Thoracic aorta (tissue), 2 donors: ENCODE data around the gene MYH15. TPM values are rescaled to one million over a fixed set of nuclear protein-coding genes. Genes with fewer than 3 reads are reported as not detected.

ENCODE experiments used
- ATAC-seq: fragments of 150-250 bp; one replicate; pipeline ENCODE4 v1.8.0; 2017; ENCODE audit warnings: low read depth; ENCODE audit not compliant: insufficient number of reproducible peaks, low FRiP score
- DNase-seq: peaks from one replicate; pipeline ENCODE4 v3.0.0-alpha.2; 2020; ENCODE audit warnings: low spot score
- H3K27ac ChIP-seq, 2 donors: fragments of 200-600 bp; sonication (generic); 1 replicate in 1 of 2; 2 replicates in 1 of 2; pipeline ENCODE4 v1.5.1; 2016; ENCODE audit warnings: mild to moderate bottlenecking in 2 of 2, moderate library complexity in 2 of 2
- H3K27me3 ChIP-seq: fragments of 200-600 bp; sonication (generic); replicated peaks from 2 replicates; pipeline ENCODE4 v1.6.0; 2016; ENCODE audit warnings: mild to moderate bottlenecking; ENCODE audit not compliant: insufficient read depth
- H3K36me3 ChIP-seq: fragments of 200-600 bp; sonication (generic); one replicate; pipeline ENCODE4 v1.5.1; 2016
- H3K4me1 ChIP-seq, 2 donors: fragments of 200-600 bp; sonication (generic); 1 replicate in 1 of 2; 2 replicates in 1 of 2; pipeline versions ENCODE4 v1.5.1 to v1.6.0; 2016; ENCODE audit warnings: low read depth in 2 of 2, mild to moderate bottlenecking in 1 of 2; ENCODE audit not compliant: control insufficient read depth in 1 of 2
- H3K4me3 ChIP-seq: fragments of 200-600 bp; sonication (generic); 2 replicates; pipeline ENCODE4 v1.5.1; 2016; ENCODE audit warnings: mild to moderate bottlenecking
- H3K9me3 ChIP-seq: fragments of 200-600 bp; sonication (generic); 2 replicates; pipeline ENCODE4 v1.5.1; 2016
- CTCF ChIP-seq: fragments of 200-600 bp; sonication (generic); IDR thresholded peaks from one replicate; pipeline ENCODE4 v1.5.1; 2019; ENCODE audit warnings: antibody characterized with exemption
- total RNA-seq, 2 donors: library from RNA; depleted of rRNA; stranded (reverse); fragments of >200 nt; gene quantifications; one replicate each; pipeline versions ENCODE4 v1.1.0 to v1.2.3, GENCODE V29; 2016

The MYH15 gene
- total RNA-seq = under 1 TPM in 1 of 2 donors, not detected in 1; 0.14 TPM

GRCh38 chr3:108510496-108510895, at the start of gene MYH15:
TSS of gene MYH15 (minus strand) at chr3:108510596. CDS start at chr3:108510530, 66 bp downstream.
- TF ChIP-seq CTCF = no peak
- no peaks in the 10 kb centered on the region for H3K36me3 ChIP-seq
- no peaks in the 10 kb centered on the region for H3K9me3 ChIP-seq
- no peak within 1 kb of the TSS for H3K4me3 ChIP-seq
- no peaks in the 10 kb centered on the region for H3K27me3 ChIP-seq
- H3K27ac ChIP-seq = no peak within 1 kb of the TSS
- ATAC-seq (no peak), DNase-seq (no peak)
- no peaks in the 10 kb centered on the region for H3K4me1 ChIP-seq

- no peak for TF ChIP-seq CTCF
- Histone ChIP-seq H3K27ac (no peak overlapping the region), H3K9me3 (no peaks in the 10 kb centered on the region), H3K4me1 (peaks cover 3 to 7% of the 10 kb centered on the region in 2 donors), H3K27me3 (no peaks in the 10 kb centered on the region), H3K36me3 (no peaks in the 10 kb centered on the region), H3K4me3 (no peak overlapping the region)
- DNase-seq (no peak), ATAC-seq (no peak)
These were observed 45.7 kb upstream of the MYH15 start for GRCh38 chr3:108555966-108556581.

GRCh38 chr3:108554913-108555571, 44.6 kb upstream of the MYH15 start:
- Histone ChIP-seq H3K27ac (no peak overlapping the region), H3K36me3 (no peaks in the 10 kb centered on the region), H3K4me3 (no peak overlapping the region), H3K9me3 (no peaks in the 10 kb centered on the region), H3K27me3 (no peaks in the 10 kb centered on the region), H3K4me1 (peaks cover 3 to 7% of the 10 kb centered on the region in 2 donors)
- no peak for TF ChIP-seq CTCF
- DNase-seq (no peak), ATAC-seq (no peak)

- DNase-seq = no peak
- Histone ChIP-seq H3K27me3 (no peaks in the 10 kb centered on the region), H3K4me1 (peaks cover 3 to 7% of the 10 kb centered on the region in 2 donors), H3K36me3 (no peaks in the 10 kb centered on the region), H3K27ac (no peak overlapping the region), H3K9me3 (no peaks in the 10 kb centered on the region), H3K4me3 (no peak overlapping the region)
- TF ChIP-seq CTCF = no peak
- no peak for ATAC-seq
These were observed 43.8 kb upstream of the MYH15 start for GRCh38 chr3:108554229-108554628.

- Histone ChIP-seq H3K4me3 (peak overlapping the region; percentile 10), H3K4me1 (peaks cover 3 to 7% of the 10 kb centered on the region in 2 donors), H3K36me3 (no peaks in the 10 kb centered on the region), H3K27ac (no peak overlapping the region), H3K9me3 (no peaks in the 10 kb centered on the region), H3K27me3 (no peaks in the 10 kb centered on the region)
- peak; percentile 49 for TF ChIP-seq CTCF
- DNase-seq (no peak), ATAC-seq (no peak)
These were observed 42.1 kb upstream of the MYH15 start for GRCh38 chr3:108552267-108553159.
